B cell (primary cell): ENCODE results near the gene CACNA2D3. TPM values are rescaled to one million over a fixed set of nuclear protein-coding genes. Genes with fewer than 3 reads are reported as not detected.

ENCODE experiments used
- ATAC-seq: fragments of 200-7000 bp; cut with Tn5 transposase; one replicate; pipeline ENCODE4 v1.10.0; 2021; ENCODE audit warnings: low read depth, mild to moderate bottlenecking, moderate number of reproducible peaks, moderate library complexity
- CTCF ChIA-PET: fragments of 350-600 bp; sonication (Branson Sonifier 250); formaldehyde crosslinking; loops from one replicate; lab custom pipeline; 2021; ENCODE audit warnings: antibody characterized with exemption, inconsistent platforms; lab: Charles Lee
- POLR2A ChIA-PET: fragments of 350-600 bp; sonication (Branson Sonifier 250); formaldehyde crosslinking; loops from one replicate; lab custom pipeline; 2021; ENCODE audit warnings: antibody characterized with exemption; lab: Charles Lee
- DNase-seq: peaks from one replicate; pipeline ENCODE4 v3.0.0; 2013
- H2AFZ ChIP-seq: 2 replicates; pipeline ENCODE4 v1.6.1; 2012; ENCODE audit warnings: mild to moderate bottlenecking, low read depth, low read length; ENCODE audit not compliant: insufficient read depth, poor library complexity, severe bottlenecking
- H3K27ac ChIP-seq, 2 donors: 1 replicate in 1 of 2; 2 replicates in 1 of 2; pipeline ENCODE4 v1.5.1; 2012 to 2013; ENCODE audit warnings: low read length in 2 of 2, mild to moderate bottlenecking in 2 of 2, moderate library complexity in 1 of 2
- H3K27me3 ChIP-seq, 4 experiments: fragments of 200-600 bp in 1 of 4; sonication (generic) in 1 of 4; replicated peaks in 1 of 4; 1 replicate in 2 of 4; 2 replicates in 2 of 4; pipeline versions ENCODE4 v1.6.1 to v1.7.0; 2013 to 2016; ENCODE audit warnings: low read length in 3 of 4, mild to moderate bottlenecking in 2 of 4, mixed read lengths in 1 of 4, moderate library complexity in 1 of 4; ENCODE audit not compliant: insufficient read depth in 4 of 4, control insufficient read depth in 3 of 4; ENCODE audit errors: control extremely low read depth in 1 of 4
- H3K36me3 ChIP-seq, 2 experiments: replicated peaks in 1 of 2; 1 replicate in 1 of 2; 2 replicates in 1 of 2; pipeline versions ENCODE4 v1.6.1 to v1.7.1; 2013; ENCODE audit warnings: low read length in 1 of 2; ENCODE audit not compliant: insufficient read depth in 2 of 2, control insufficient read depth in 1 of 2; ENCODE audit errors: control extremely low read depth in 1 of 2, extremely low read depth in 1 of 2
- H3K4me1 ChIP-seq, 2 donors: fragments of 200-600 bp in 1 of 2; sonication (generic) in 1 of 2; 1 replicate in 1 of 2; 2 replicates in 1 of 2; pipeline versions ENCODE4 v1.5.1 to v1.6.1; 2013 to 2017; ENCODE audit warnings: low read length in 2 of 2; ENCODE audit not compliant: control insufficient read depth in 2 of 2, insufficient read depth in 2 of 2
- H3K4me2 ChIP-seq: replicated peaks from 2 replicates; pipeline ENCODE3; 2012; ENCODE audit warnings: mild to moderate bottlenecking, low read depth, low read length; ENCODE audit not compliant: poor library complexity, severe bottlenecking
- H3K4me3 ChIP-seq, 5 experiments: fragments of 200-600 bp in 1 of 5; sonication (generic) in 1 of 5; 1 replicate in 3 of 5; 2 replicates in 2 of 5; pipeline versions ENCODE4 v1.5.1 to v1.7.0; 2011 to 2016; ENCODE audit warnings: low read length in 4 of 5, mild to moderate bottlenecking in 4 of 5, low read depth in 2 of 5, control low read depth in 1 of 5, moderate library complexity in 1 of 5; ENCODE audit not compliant: insufficient read depth in 1 of 5; ENCODE audit errors: control extremely low read depth in 1 of 5, extremely low read depth in 1 of 5
- H3K79me2 ChIP-seq: fragments of 200-600 bp; sonication (generic); one replicate; pipeline ENCODE4 v1.6.0; 2016; ENCODE audit warnings: low read length; ENCODE audit not compliant: control insufficient read depth, insufficient read depth
- H3K9ac ChIP-seq: fragments of 200-600 bp; sonication (generic); 2 replicates; pipeline ENCODE4 v1.6.1; 2017; ENCODE audit warnings: mild to moderate bottlenecking, low read length, moderate library complexity
- H3K9me3 ChIP-seq, 3 donors: one replicate each; pipeline versions ENCODE4 v1.6.1 to v1.7.1; 2013; ENCODE audit warnings: low read length in 2 of 3; ENCODE audit not compliant: control insufficient read depth in 2 of 3, insufficient read depth in 1 of 3; ENCODE audit errors: control extremely low read depth in 1 of 3
- H4K20me1 ChIP-seq: 2 replicates; pipeline ENCODE4 v1.6.0; 2012; ENCODE audit warnings: mild to moderate bottlenecking, low read length; ENCODE audit not compliant: insufficient read depth, control insufficient read depth, poor library complexity, severe bottlenecking
- H3K27ac Mint-ChIP-seq: one replicate; pipeline ENCODE4 v1.8.0; 2021; ENCODE audit warnings: mixed read lengths
- H3K27me3 Mint-ChIP-seq: one replicate; pipeline ENCODE4 v1.8.0; 2021; ENCODE audit warnings: mixed read lengths
- H3K4me1 Mint-ChIP-seq: one replicate; pipeline ENCODE4 v1.8.0; 2021; ENCODE audit warnings: mixed read lengths
- H3K4me3 Mint-ChIP-seq: one replicate; pipeline ENCODE4 v1.8.0; 2021; ENCODE audit warnings: mixed read lengths
- H3K9me3 Mint-ChIP-seq: one replicate; pipeline ENCODE4 v1.8.0; 2022; ENCODE audit warnings: mixed read lengths; ENCODE audit not compliant: insufficient read depth
- CTCF ChIP-seq: fragments of 200-600 bp; IDR thresholded peaks from one replicate; pipeline ENCODE4 v1.8.0; 2022; ENCODE audit warnings: antibody characterized with exemption, mild to moderate bottlenecking
- EZH2 ChIP-seq: IDR thresholded peaks from 2 replicates; pipeline ENCODE4 v1.6.1; 2012; ENCODE audit warnings: borderline replicate concordance, low read depth, mild to moderate bottlenecking, moderate library complexity, low read length; ENCODE audit not compliant: insufficient read depth, poor library complexity, severe bottlenecking
- WGBS: methylation state at CpG from one replicate; pipeline ENCODE4 v1.1.5; 2013; ENCODE audit warnings: missing lambda C conversion rate; ENCODE audit not compliant: insufficient coverage; 5-methylcytosine and 5-hydroxymethylcytosine counted together
- intact Hi-C: fragments of 100-400 bp; cut with micrococcal nuclease; formaldehyde crosslinking; loops from one replicate; pipeline ENCODE4 v1.10.0; 2022
- polyA plus RNA-seq: library from polyadenylated mRNA; depleted of rRNA; stranded (reverse); fragments of >200 nt; gene quantifications from 2 replicates; pipeline ENCODE4 v1.2.3, GENCODE V29; 2012
- total RNA-seq, 2 donors: library from RNA; stranded (reverse); fragments of 120-200 nt in 1 of 2; gene quantifications; 1 replicate in 1 of 2; 2 replicates in 1 of 2; pipeline versions ENCODE4 v1.2.3 to v1.2.4, GENCODE V29; 2013 to 2022

Gene CACNA2D3
- total and polyA plus RNA-seq, 2 donors (not counting 1 experiment from before 2014, with no cell fraction given): not detected

- H3K27me3 Mint-ChIP-seq: no peaks in the 10 kb centered on the region
- H3K4me3 Mint-ChIP-seq: no peak overlapping the region
- no peaks in the 10 kb centered on the region for H3K9me3 Mint-ChIP-seq
- no peaks in the 10 kb centered on the region for H3K36me3 ChIP-seq
- no peak for TF ChIP-seq EZH2
- TF ChIP-seq CTCF: no peak
- no peak overlapping the region for H3K4me2 ChIP-seq
- no peak overlapping the region for H3K27ac ChIP-seq
- no peak overlapping the region for H3K4me3 ChIP-seq
- no peaks in the 10 kb centered on the region for H3K79me2 ChIP-seq
- intact Hi-C loops: no loop called here
- H3K27ac Mint-ChIP-seq: no peak overlapping the region
- no peaks in the 10 kb centered on the region for H3K4me1 Mint-ChIP-seq
- ATAC-seq (no peak), DNase-seq (no peak)
- H4K20me1 ChIP-seq: no peaks in the 10 kb centered on the region
- WGBS: 14% methylated on average over 1 of the region's 6 CpGs
- no peak overlapping the region for H3K9ac ChIP-seq
- peaks cover 0 to 4% (median 0%) of the 10 kb centered on the region in 3 donors for H3K9me3 ChIP-seq
- ChIA-PET CTCF (no interaction called here), POLR2A (no interaction called here)
- H3K4me1 ChIP-seq: no peaks in the 10 kb centered on the region
- H2AFZ ChIP-seq: no peak overlapping the region
- no peaks in the 10 kb centered on the region for H3K27me3 ChIP-seq
These were observed 234.1 kb downstream of the CACNA2D3 start for GRCh38 chr3:54356261-54357045.

- H3K9me3 Mint-ChIP-seq: no peaks in the 10 kb centered on the region
- Histone ChIP-seq H2AFZ (no peak overlapping the region), H3K27ac (no peak overlapping the region), H3K4me3 (no peak overlapping the region), H3K79me2 (no peaks in the 10 kb centered on the region), H3K36me3 (no peaks in the 10 kb centered on the region), H3K4me2 (no peak overlapping the region), H3K9me3 (peaks cover 0 to 4% (median 0%) of the 10 kb centered on the region in 3 donors), H4K20me1 (no peaks in the 10 kb centered on the region), H3K9ac (no peak overlapping the region), H3K27me3 (no peaks in the 10 kb centered on the region), H3K4me1 (no peaks in the 10 kb centered on the region)
- no peak overlapping the region for H3K4me3 Mint-ChIP-seq
- no CpG with 5 or more reads among the region's 5 CpGs for WGBS
- ChIA-PET POLR2A (no interaction called here), CTCF (no interaction called here)
- H3K27me3 Mint-ChIP-seq: no peaks in the 10 kb centered on the region
- no peak for DNase-seq
- no peak for TF ChIP-seq CTCF
- intact Hi-C loops: no loop called here
- ATAC-seq: no peak
- H3K4me1 Mint-ChIP-seq: no peaks in the 10 kb centered on the region
- H3K27ac Mint-ChIP-seq: no peak overlapping the region
These were observed 234.9 kb downstream of the CACNA2D3 start for GRCh38 chr3:54357301-54357700.
